Measurements from ENCODE around the gene SCAPER.
"Not testable (repeated sequence)": the region's sequence is repeated elsewhere in the genome, so short reads cannot be mapped to it uniquely, and the experiment has no call there.

Gene SCAPER

GRCh38 chr15:76861815-76862397, 43.2 kb downstream of the SCAPER start:
- no peak for DNase-seq (ENCODE audit: low read depth)

DNA sequence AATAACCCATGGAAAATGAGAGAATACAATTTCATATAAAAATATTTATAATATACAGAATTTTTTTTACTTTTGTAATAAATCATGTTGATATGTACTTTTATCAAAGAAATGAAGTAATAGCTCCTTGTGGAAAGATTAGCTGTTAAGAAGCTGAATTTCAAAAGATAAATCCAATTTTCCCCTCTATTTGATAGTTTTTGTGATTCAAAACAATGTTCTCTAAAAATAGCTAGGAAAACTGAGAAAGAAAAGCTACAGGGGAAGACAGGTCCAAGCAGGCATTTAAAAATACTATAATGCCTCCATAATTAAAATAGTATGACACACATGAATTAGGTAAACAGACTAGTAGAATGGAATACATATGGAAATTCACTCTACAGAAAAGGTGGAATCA, 44.9 kb downstream of the SCAPER start:
- DNase-seq (ENCODE audit: low read depth), result no peak

- not testable (repeated sequence) for DNase-seq (ENCODE audit: low read depth)
Measured at GRCh38 chr15:76850367-76850766, 54.8 kb downstream of the SCAPER start.

DNA sequence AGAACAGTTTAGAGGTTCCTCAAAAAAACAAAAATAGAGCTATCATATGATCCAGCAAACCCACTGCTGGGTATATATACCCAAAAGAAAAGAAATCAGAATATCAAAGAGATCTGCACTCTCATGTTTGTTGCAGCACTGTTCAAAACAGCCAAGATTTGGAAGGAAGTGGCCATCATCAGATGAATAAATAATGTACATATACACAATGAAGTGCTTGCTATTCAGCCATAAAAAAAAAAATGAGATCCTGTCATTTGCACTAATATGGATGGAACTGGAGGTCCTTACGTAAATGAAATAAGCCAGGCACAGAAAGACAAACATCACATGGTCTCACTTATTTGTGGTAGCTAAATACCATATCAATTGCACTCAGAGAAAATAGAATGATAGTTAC, 58.4 kb downstream of the SCAPER start:
- no peak for DNase-seq (ENCODE audit: low read depth)

GRCh38 chr15:76844096-76844495, 61.0 kb downstream of the SCAPER start:
- no peak for DNase-seq (ENCODE audit: low read depth)

DNA sequence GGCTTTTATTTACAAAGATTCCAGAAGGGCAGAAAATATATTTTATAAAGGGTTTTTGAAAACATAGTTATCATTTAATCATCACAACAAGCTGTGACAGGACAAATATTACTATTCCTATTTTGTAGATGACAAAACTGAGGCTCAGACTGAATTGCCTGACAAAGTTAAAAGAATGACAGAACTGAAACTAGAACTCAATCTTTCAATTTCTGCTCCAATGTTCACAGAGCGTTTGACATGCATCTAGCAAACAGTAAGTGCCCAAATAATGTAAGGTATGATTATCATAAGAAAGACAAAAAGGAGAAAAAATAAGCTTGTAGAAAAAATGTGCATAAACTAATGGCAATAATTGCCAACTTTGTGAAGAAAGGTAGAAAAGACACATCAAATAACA, 61.9 kb downstream of the SCAPER start:
- no peak for DNase-seq (ENCODE audit: low read depth)

DNA sequence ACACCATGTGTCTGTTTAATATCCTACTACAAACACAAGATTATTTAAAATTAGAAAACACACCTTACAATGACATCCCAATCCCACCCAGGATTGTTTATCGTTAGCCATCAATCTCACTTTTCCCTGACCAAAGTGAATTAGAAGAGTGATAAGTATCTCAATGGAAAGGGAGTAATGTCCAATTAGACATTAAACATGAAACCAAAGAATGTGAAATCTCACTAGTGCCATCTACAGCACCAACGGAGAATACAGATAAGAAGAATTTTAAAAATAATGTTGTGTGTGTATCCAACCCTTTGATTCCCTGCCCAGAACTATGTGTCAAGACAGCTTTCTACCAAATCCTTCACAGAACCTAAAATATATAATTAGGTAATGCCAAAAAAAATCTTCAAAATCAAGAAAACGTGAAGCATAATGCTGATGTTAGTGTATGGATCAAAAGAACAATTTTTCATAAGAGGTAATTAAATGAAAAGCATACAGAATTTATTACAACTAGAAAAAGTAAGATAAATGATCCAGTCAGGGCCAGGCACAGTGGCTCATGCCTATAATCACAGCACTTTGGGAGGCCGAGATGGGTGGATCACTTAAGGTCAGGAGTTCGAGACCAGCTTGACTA, 64.2 kb downstream of the SCAPER start:
- no peak for DNase-seq (ENCODE audit: low read depth)

DNA sequence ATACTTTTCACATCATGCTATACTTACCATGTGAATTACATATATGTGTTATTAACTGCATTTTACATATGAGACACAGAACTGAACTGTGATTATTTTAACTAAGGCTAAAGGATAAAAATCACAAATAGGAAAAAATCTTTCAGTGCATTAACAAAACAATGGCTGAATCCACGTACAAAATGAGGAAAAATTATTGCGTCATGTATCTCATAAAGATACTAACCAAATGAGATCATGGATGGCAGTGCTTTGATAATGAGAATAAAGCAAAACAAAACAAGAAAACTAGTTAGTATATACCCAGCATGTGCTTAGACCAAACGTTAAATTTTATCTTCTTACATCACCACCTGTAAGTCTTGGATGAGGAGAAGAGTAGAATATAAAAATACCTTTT, 66.0 kb downstream of the SCAPER start:
- no peak for DNase-seq (ENCODE audit: low read depth)

DNA sequence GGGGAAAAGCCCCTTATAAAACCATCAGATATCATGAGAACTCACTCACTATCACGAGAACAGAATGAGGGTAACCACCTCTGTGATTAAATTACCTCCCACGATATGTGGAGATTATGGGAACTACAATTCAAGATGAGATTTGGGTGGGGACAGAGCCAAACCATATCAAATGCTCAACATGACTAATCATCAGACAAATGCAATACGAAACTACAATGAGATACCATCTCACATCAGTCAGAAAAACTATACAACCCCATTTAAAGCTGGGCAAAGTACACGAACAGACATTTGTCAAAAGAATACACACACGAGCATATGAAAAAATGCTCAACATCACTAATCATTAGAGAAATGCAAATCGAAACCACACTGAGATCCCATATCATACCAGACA, 67.7 kb downstream of the SCAPER start:
- no peak for DNase-seq (ENCODE audit: low read depth)

GRCh38 chr15:76829939-76830338, 75.2 kb downstream of the SCAPER start:
- DNase-seq (ENCODE audit: low read depth), result no peak

DNA sequence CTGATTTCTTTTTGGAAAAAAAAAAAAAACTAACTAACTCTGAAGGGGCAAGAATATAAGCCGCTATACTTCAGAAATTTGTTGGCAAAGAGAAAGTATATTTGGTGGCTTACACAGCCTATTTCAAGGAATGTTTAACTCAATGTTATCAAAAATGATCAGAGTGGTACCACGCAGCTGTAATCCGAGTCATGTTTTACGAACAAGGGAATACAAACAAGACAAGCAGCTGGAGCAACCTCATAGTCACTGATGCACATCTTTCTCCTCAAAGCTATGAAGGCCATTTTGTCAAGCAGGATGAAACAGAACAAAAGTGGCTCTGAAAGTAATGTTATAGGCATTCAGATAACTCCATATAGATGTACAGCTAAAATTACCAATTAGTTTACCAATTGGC, 81.2 kb downstream of the SCAPER start:
- DNase-seq (ENCODE audit: low read depth), result no peak

GRCh38 chr15:76823303-76823702, 81.8 kb downstream of the SCAPER start:
- no peak for DNase-seq (ENCODE audit: low read depth)

DNA sequence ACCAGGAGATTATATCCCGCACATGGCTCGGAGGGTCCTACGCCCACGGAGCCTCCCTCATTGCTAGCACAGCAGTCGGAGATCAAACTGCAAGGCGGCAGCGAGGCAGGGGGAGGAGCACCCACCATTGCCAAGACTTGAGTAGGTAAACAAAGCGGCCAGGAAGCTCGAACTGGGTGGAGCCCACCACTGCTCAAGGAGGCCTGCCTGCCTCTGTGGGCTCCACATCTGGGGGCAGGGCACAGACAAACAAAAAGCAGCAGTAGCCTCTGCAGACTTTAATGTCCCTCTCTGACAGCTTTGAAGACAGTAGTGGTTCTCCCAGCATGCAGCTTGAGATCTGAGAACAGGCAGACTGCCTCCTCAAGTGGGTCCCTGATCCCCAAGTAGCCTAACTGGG, 86.2 kb downstream of the SCAPER start:
- DNase-seq (ENCODE audit: low read depth), result not testable (repeated sequence)

DNA sequence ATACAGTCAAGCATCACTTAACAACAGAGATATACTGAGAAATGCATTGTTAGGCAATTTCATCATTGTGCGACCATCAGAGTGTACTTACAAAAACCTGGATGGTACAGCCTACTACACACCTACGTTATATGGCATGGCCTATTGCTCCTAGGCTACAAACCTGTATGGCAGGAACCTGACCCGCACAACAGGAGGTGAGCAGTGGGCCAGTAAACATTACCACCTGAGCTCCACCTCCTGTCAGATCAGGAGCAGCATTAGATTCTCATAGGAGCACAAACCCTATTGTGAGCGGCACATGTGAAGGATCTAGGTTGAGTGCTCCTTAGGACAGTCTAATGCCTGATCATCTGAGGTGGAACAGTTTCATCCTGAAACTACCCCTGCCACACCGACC, 89.7 kb downstream of the SCAPER start:
- no peak for DNase-seq (ENCODE audit: low read depth)

DNA sequence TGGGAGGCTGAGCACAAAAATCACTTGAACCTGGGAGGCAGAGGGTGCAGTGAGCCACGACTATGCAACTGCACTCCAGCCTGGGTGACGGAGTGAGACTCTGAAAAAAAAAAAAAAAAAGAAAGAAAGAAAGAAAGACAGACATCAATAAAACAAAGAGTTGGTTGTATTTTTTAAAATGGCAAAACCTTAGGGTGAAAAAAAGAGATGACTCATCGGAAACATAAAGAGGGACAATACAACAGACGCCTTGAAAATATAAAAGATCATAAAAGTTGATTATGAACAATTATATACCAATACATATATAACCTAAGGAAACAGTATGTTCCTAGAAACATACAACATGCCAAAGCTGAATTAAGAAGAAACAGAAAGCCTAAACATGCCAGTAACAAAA, 92.8 kb downstream of the SCAPER start:
- no peak for DNase-seq (ENCODE audit: low read depth)

- DNase-seq (ENCODE audit: low read depth), result no peak
Measured at GRCh38 chr15:76809412-76810103, 95.6 kb downstream of the SCAPER start.

GRCh38 chr15:76803049-76803571, 102.0 kb downstream of the SCAPER start:
- no peak for DNase-seq (ENCODE audit: low read depth)

- DNase-seq (ENCODE audit: low read depth), result no peak
Measured at GRCh38 chr15:76802411-76802810, 102.7 kb downstream of the SCAPER start.

DNA sequence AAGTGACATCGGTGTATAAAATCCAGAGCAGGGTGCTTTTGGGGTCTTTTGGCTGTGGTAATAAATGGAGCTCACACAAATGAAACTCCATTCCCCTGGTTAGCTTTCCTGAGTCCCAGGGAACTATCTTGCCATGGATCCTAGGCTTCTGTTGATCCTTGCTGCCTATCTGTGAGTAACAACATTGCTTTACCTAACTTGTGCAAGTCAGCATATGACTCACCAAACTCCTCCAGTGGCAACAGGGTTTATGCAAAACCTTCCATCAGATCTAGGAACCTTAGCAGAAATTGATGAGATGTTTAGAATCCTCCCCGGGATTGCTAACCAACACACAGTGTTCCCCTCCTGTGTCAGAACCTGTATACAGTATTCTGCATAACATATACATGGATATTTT, 105.4 kb downstream of the SCAPER start:
- no peak for DNase-seq (ENCODE audit: low read depth)

GRCh38 chr15:76795217-76795616, 109.9 kb downstream of the SCAPER start:
- no peak for DNase-seq (ENCODE audit: low read depth)

GRCh38 chr15:76793162-76793561, 112.0 kb downstream of the SCAPER start:
- DNase-seq (ENCODE audit: low read depth), result no peak

GRCh38 chr15:76791511-76791910, 113.6 kb downstream of the SCAPER start:
- DNase-seq (ENCODE audit: low read depth), result no peak

DNA sequence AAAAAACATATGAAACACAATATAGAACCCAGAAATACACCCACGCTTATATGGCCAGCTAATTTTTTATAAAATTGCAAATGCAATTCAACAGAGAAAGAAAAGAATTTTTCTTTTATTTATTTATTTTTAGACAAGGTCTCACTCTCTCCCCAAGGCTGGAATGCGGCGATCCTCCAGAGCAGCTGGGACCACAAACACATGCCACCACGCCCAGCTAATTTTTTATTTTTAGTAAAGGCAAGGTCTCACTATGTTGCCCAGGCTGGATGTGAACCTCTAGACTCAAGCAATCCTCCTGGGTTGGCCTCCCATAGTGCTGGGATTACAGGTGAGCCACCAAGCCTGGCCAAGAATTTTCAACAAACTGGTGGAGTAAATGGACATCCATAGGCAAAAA, 117.9 kb downstream of the SCAPER start:
- no peak for DNase-seq (ENCODE audit: low read depth)
